Measurements from ENCODE around the gene CFAP92. TPM values are rescaled to one million over a fixed set of nuclear protein-coding genes. Genes with fewer than 3 reads are reported as not detected.

The CFAP92 gene
- total RNA-seq, 1 experiment from 2014 or later: 0.18 TPM

DNA sequence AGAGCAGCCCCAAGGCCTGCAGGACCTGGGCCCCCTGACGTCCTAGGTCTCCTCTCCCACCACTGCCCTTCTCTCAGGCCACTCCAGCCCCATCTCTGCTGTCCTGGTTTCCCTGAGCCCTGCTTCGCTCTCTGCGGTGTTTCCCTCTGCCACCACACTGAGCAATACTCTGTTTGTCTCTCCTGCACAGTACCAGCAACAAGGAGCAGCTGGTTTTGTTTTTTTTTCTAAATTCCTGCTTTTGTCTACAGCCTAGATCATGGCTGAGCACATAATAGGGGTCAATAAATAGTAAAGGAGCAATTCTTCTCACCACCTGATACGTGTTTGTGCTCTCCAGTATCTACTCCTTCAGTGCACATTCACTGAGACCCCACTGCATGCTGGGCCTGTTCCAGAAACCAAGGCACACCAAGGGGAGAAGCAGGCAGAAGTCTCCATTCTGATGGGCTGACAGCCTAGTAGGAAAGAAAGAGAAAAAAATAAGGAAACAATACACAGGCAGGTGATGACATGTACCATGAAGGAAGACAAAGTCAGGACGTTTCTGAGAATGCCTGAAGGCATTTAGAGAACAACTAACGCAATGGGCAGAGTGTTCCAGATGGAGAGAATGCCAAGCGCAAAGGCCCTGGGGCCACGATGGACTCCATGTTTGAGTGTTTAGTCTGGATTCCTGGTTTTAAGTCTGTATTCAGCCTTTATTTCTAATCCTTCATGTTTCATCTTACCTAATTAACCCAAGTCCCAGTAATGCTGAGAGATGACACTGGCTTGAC is 120.4 kb downstream of the CFAP92 start:
- H3K27me3 ChIP-seq (ENCODE audit: control insufficient read depth, insufficient read depth, low read length): no peaks in the 10 kb centered on the region
- CTCF ChIA-PET: no interaction called here
- intact Hi-C loops (cut with micrococcal nuclease; ENCODE audit: unreplicated experiment) (no loop called here), in situ Hi-C loops (cut with HindIII; ENCODE audit: low pct_unique_long_range_greater_than_20kb, low sequenced_read_pairs) (no loop called here)
- POLR2A ChIA-PET: no interaction called here
- no peak for DNase-seq (ENCODE audit: low read depth, low spot score)
- peaks cover 13% of the 10 kb centered on the region for H3K4me1 ChIP-seq (ENCODE audit: control insufficient read depth, insufficient read depth, low read length)
- H3K4me3 ChIP-seq (ENCODE audit: low read depth in 2 of 2, low read length in 2 of 2): no peak overlapping the region
- H3K36me3 ChIP-seq (ENCODE audit: control insufficient read depth, insufficient read depth, low read length): no peaks in the 10 kb centered on the region
- no peaks in the 10 kb centered on the region for H3K9me3 ChIP-seq (ENCODE audit: control insufficient read depth, insufficient read depth, low read depth, low read length)
- no peak for ATAC-seq
- BruUV-seq (replicated peaks): no TSS peak
- TF ChIP-seq, protein P1, sequence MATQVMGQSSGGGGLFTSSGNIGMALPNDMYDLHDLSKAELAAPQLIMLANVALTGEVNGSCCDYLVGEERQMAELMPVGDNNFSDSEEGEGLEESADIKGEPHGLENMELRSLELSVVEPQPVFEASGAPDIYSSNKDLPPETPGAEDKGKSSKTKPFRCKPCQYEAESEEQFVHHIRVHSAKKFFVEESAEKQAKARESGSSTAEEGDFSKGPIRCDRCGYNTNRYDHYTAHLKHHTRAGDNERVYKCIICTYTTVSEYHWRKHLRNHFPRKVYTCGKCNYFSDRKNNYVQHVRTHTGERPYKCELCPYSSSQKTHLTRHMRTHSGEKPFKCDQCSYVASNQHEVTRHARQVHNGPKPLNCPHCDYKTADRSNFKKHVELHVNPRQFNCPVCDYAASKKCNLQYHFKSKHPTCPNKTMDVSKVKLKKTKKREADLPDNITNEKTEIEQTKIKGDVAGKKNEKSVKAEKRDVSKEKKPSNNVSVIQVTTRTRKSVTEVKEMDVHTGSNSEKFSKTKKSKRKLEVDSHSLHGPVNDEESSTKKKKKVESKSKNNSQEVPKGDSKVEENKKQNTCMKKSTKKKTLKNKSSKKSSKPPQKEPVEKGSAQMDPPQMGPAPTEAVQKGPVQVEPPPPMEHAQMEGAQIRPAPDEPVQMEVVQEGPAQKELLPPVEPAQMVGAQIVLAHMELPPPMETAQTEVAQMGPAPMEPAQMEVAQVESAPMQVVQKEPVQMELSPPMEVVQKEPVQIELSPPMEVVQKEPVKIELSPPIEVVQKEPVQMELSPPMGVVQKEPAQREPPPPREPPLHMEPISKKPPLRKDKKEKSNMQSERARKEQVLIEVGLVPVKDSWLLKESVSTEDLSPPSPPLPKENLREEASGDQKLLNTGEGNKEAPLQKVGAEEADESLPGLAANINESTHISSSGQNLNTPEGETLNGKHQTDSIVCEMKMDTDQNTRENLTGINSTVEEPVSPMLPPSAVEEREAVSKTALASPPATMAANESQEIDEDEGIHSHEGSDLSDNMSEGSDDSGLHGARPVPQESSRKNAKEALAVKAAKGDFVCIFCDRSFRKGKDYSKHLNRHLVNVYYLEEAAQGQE (IDR thresholded peaks at IDR 0.05; ENCODE audit: insufficient read depth in 1 of 2, low read depth in 2 of 2, low read length in 1 of 2): no peak
- TF ChIP-seq TCF7L2 (IDR thresholded peaks at IDR 0.05; ENCODE audit: low read depth, low read length): no peak
- TF ChIP-seq, protein P2, sequence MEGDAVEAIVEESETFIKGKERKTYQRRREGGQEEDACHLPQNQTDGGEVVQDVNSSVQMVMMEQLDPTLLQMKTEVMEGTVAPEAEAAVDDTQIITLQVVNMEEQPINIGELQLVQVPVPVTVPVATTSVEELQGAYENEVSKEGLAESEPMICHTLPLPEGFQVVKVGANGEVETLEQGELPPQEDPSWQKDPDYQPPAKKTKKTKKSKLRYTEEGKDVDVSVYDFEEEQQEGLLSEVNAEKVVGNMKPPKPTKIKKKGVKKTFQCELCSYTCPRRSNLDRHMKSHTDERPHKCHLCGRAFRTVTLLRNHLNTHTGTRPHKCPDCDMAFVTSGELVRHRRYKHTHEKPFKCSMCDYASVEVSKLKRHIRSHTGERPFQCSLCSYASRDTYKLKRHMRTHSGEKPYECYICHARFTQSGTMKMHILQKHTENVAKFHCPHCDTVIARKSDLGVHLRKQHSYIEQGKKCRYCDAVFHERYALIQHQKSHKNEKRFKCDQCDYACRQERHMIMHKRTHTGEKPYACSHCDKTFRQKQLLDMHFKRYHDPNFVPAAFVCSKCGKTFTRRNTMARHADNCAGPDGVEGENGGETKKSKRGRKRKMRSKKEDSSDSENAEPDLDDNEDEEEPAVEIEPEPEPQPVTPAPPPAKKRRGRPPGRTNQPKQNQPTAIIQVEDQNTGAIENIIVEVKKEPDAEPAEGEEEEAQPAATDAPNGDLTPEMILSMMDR (IDR thresholded peaks at IDR 0.05): no peak
- no peak for TF ChIP-seq SIN3A (IDR thresholded peaks at IDR 0.05; ENCODE audit: borderline replicate concordance, insufficient read depth, low read depth, low read length)
- no peak for TF ChIP-seq POLR2AphosphoS5 (IDR thresholded peaks at IDR 0.05; ENCODE audit: low read depth, low read length)
- no peak overlapping the region for H3K27ac ChIP-seq (ENCODE audit: low read length)

DNA sequence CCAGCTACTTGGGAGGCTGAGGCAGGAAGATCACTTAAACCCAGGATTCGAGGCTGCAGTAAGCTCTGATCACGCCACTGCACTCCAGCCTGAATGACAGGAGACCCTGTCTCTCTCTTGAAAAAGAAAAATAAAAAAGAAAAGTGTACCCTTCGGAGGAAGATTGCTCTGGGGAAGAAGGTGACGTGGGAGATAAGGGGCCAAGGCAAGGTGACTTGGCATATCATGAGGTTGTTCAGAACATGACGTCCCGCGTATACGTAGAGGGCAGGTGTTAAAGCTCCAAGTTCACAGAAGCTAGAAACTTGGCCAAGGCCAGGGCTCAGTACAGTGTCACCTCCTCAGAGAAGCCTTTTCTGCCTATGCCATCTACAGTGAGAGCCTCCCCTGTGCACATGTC is 121.1 kb downstream of the CFAP92 start:
- intact Hi-C loops (cut with micrococcal nuclease; ENCODE audit: unreplicated experiment) (no loop called here), in situ Hi-C loops (cut with HindIII; ENCODE audit: low pct_unique_long_range_greater_than_20kb, low sequenced_read_pairs) (no loop called here)
- POLR2A ChIA-PET: no interaction called here
- Histone ChIP-seq H3K9me3 (ENCODE audit: control insufficient read depth, insufficient read depth, low read depth, low read length) (no peaks in the 10 kb centered on the region), H3K4me1 (ENCODE audit: control insufficient read depth, insufficient read depth, low read length) (peaks cover 6% of the 10 kb centered on the region), H3K27me3 (ENCODE audit: control insufficient read depth, insufficient read depth, low read length) (no peaks in the 10 kb centered on the region), H3K4me3 (ENCODE audit: low read depth in 2 of 2, low read length in 2 of 2) (no peak overlapping the region), H3K36me3 (ENCODE audit: control insufficient read depth, insufficient read depth, low read length) (no peaks in the 10 kb centered on the region), H3K27ac (ENCODE audit: low read length) (no peak overlapping the region)
- ATAC-seq (no peak), DNase-seq (ENCODE audit: low read depth, low spot score) (no peak)
- TF ChIP-seq SIN3A (IDR thresholded peaks at IDR 0.05; ENCODE audit: borderline replicate concordance, insufficient read depth, low read depth, low read length) (no peak), POLR2AphosphoS5 (IDR thresholded peaks at IDR 0.05; ENCODE audit: low read depth, low read length) (no peak), TCF7L2 (IDR thresholded peaks at IDR 0.05; ENCODE audit: low read depth, low read length) (no peak)
- TF ChIP-seq, protein P1 (IDR thresholded peaks at IDR 0.05; ENCODE audit: insufficient read depth in 1 of 2, low read depth in 2 of 2, low read length in 1 of 2): no peak
- TF ChIP-seq, protein P2 (IDR thresholded peaks at IDR 0.05): no peak
- BruUV-seq (replicated peaks): no TSS peak
- CTCF ChIA-PET: no interaction called here

Measured in Panc1 (cell line).